Right forelimb (tissue), 1 donor: ENCODE data around the gene ACSM6.
"Not testable (repeated sequence)": the region's sequence is repeated elsewhere in the genome, so short reads cannot be mapped to it uniquely, and the experiment has no call there.

Experiments
- DNase-seq: peaks from one replicate; pipeline ENCODE4 v3.0.0-alpha.2; 2018

Gene ACSM6

DNA sequence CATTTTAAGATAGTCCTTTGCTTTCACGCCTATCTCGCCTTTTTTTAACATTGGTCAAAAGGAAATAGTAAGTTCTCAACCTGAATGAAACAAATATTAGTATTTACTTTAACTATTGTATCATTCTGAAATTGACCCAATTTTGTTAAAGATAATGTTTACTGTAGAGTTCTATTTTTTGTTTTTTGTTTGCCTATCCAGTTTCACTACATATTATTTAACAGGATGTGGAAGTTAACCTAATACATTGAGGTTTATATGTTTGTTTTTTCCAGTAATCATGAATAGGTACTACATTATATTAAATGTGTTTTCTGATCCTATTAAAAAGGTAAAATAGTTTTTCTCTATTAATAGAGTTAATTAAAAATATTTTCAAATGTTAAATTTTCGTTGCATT, 26.5 kb downstream of the ACSM6 start:
- no peak for DNase-seq

DNA sequence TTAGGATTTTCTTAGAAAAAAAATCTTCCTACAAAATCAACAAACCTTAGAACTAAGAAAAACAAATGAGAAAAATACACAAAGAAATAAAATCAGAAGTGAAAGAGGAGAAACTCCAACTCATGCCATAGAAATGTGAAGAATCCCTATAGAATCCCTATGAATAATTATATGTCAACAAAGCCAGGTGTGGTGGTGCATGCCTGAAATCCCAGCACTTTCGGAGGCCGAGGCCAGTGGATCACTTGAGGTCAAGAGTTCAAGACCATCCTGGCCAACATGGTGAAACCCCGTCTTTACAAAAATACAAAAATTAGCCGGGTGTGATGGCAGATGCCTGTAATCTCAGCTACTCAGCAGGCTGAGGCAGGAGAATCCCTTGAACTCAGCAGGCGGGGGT, 27.1 kb downstream of the ACSM6 start:
- no peak for DNase-seq

DNA sequence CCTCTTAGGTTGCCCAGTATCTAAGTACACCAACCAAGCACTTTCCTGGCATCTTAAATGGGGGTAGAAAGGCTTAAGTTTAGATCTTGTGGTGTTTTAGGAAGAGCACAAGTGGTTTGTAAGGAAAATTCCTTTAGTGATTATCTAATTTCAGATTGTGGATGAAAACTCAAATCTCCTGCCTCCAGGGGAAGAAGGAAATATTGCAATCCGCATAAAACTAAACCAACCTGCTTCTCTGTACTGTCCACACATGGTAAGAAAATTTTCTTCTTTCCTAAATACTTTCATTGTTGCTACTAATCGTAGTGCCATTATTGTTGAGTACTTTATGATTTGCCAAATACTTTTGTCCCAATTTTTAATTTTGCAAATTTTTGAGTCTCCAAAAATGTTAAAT, 31.1 kb downstream of the ACSM6 start:
- no peak for DNase-seq

DNA sequence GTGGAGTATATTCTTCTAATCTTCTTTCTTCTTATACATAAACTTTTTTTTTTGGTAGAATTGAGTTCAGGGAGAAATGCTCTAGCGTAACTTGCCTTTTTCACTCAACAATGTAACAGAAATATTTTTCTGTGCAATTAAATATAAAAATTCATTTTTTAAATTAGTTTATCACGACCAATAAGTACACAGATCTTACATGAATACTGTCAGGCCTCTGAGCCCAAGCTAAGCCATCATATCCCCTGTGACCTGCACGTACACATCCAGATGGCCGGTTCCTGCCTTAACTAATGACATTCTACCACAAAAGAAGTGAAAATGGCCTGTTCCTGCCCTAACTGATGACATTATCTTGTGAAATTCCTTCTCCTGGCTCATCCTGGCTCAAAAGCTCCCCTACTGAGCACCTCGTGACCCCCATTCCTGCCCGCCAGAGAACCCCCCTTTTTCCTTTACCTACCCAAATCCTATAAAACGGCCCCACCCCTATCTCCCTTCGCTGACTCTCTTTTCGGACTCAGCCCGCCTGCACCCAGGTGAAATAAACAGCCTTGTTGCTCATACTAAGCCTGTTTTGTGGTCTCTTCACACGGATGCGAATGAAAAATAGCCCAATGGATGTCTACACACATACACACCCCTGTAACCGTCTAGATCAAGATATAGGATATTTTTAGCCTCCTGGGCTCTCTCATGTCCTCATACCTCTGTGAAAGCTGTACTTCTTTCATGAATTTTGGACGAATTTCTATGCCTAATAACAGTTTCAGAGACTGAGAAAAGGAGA, 35.1 kb downstream of the ACSM6 start:
- DNase-seq: not testable (repeated sequence)

DNA sequence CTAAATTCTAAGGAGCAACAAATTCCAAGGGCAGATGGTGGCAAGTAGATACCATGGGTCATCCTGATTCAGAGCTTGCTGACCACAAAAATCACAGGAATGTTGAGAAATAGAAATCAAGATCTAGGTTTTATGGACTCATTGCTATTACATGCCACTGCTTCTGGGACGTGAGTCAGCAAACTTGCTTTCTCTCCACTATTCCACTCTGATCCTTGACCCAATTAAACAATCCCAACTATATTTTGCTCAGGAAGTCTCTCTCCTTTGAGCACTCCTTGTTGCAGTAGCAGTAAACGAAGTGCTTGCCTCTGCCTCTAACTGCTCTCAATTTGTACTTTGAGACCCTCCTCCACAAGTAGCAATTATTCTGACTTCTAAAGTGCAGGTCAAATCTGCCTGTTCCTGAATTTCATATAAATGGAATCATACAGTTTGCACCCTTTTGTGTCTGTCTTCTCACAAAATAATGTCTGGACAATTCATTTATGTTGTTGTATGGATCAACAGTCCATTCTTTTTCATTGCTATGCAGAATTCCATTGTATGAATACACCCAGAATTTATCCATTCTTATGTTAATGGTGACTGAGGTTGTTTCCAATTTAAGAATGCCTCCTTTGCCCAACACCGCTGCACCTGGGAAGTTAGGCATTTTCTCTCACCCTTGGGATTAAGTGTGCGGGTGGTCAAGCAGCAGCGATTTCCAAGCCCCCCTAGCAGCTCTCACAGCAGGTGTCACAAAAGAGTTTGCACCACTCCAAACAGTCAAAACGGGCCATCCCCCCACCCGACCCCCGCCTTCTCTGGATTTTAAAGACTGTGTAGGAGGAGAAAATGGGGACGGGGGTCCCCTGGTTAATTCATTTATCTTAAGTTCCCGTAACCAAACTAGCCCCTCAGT, 35.9 kb downstream of the ACSM6 start:
- DNase-seq: no peak

DNA sequence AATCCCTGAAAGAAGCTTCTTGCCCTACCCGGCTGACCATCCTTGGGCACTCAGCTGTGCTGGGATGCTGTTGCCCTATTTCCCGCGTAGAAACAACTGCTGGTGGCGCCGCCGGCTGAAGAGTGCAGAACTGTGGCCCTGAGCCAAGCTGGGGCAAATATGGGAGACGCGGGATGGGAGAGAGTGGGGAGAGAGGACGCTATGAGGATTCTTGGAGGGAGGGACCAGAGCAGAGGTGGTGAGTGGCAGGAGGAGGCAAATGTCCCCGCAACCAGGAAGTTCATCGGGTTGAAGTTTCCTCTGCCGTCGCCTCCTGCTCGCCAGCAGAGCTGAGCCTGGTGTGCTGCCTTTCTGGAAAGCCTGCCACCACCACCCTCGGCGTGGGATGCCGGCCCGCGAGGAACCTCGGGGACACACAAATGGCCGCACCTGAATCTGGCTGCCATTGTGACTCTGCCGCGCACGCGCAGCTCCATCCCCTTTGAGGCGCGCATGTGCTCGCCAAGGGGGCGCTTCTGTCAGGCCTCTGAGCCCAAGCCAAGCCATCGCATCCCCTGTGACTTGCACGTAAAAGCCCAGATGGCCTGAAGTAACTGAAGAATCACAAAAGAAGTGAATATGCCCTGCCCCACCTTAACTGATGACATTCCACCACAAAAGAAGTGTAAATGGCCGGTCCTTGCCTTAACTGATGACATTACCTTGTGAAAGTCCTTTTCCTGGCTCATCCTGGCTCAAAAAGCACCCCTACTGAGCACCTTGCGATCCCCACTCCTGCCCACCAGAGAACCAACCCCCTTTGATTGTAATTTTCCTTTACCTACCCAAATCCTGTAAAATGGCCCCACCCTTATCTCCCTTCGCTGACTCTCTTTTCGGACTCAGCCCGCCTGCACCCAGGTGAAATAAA, 36.9 kb downstream of the ACSM6 start:
- peak; percentile 64 for DNase-seq

DNA sequence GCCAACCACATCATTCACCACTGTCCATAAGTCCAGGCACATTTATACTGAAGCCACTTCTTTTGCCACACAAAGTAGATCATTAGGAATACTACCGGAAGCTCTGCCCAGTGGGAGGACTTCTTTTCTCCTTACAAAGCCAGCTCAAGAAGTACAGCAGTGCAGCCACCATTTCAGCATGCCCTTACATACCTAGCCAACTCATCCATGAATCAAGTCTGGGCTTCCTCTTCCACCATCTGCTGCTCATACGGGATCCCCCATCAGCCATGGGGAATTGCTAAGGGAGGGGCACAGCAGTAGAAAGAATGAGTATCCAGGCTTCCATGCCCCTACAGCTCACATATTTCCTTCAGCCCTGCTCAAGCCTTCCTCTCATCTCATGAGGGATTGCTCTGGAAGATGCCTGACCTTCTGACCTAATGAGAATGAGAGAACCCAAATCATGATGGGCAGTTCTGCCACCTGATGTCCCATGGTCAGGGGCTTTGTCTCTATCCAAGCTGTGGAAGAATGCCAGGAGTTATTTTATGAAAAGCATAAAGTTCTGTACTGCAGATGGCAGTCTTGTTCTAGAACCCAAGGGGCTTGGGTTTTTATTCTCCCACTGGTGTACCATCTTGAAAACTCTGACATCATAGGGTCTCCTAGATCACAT, 39.5 kb downstream of the ACSM6 start:
- DNase-seq: no peak

DNA sequence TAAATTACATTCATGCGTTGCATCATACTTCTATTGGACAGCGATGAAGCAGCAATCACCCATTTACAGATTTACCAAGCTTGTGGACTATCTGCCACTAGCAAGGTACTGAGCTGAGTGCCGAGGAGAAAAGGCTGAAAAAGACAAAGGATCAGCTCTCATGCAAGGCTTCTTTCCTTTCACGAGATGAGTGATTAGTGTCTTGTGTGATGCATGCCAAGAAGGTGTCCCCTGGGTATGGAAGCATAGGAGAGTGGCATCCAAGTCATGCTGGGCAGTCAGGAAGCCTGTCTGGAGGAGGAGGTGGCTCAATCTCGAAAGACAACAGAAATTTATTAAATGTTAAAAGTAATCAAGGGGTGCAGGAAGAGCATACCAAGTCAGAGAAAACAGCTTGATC, 40.9 kb downstream of the ACSM6 start:
- DNase-seq: no peak

DNA sequence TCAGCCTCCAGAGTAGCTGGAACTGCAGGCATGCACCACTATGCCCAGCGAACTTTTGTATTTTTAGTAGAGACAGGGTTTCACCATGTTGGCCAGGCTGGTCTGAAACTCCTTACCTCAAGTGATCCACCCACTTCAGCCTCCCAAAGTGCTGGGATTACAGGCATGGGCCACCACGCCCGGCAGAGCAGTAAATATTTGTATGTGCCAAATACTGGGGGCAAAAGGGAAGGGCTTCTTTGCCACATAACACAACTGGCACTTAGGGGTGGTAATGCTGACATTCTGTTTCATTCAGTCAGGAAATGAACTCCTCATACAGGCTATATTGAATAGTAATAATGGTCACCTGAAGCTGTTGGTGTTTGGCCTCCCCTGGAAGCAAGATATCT, 41.6 kb downstream of the ACSM6 start:
- DNase-seq: no peak

DNA sequence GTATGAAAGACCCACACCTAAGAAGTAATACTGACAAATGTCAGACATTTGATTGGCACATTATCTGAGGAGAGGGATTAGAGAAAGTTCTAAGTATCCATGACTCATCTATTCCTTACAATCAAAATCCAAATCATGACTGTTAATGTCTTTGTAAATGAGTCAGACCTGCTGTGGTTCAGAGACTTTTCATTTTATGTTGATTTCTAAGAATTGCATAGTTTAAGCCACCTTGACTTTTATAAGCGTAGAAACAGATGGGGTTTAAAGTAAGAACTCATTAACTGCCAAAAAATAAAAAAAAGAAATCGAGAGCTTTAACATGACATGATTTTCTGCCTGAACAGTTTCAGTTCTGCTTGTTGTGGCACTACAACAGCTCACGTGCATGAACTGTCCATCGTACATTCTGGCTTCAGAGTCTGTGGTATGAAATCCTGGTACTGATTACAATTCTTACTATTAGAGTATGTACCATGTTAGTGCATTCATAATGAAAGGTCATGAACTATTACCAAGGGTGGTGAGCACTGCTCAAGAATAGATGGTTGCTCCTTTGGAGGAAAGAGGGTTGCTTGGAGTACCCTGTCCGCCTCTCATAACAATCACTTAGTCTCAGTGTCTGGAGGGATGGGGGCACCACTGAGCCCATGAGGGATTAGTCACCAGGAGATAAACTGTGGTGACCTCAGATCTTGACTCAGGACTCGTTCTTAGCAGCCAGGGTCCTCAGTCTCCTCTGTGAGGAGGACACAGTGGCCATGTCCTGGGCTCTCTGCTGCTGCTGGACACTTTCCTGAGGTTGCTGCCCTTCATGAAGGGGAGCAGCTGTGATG, 42.2 kb downstream of the ACSM6 start:
- no peak for DNase-seq

DNA sequence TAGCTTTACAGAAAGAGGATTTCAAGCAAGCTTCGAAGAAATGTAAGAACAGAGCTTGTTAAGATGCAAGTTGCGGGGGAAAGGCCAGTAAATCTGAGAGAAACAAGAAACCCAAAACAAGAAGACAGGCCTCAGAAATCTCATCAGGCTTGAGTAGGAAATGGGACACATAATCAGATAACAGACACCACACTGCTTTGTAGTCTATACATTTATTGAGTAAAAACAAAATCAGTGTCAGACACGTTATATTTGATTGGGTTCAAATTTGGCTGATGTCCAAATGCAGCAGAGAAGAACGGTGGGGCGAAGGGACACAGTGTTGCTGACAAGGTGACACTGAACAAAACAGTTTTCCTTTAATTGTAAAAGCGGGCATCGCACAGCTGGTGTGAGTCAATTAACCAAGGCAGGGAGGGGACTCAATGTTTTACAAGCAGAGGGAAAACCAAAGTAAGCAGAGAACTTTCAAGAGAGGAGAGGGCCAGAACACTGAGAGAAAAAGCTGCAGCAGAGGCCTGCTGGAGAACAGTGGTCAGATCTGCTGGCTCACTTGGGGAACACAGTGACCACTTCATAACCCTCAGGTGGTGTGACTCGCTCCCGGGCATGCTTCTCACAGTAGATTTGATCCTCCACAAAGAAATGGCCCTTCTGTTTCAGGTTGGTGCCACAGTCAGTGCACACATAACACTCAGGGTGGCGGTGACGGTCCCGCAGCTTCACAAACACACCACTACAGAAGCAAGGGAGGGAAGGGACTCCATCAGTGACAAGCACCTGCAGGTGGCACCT, 43.5 kb downstream of the ACSM6 start:
- DNase-seq: no peak

DNA sequence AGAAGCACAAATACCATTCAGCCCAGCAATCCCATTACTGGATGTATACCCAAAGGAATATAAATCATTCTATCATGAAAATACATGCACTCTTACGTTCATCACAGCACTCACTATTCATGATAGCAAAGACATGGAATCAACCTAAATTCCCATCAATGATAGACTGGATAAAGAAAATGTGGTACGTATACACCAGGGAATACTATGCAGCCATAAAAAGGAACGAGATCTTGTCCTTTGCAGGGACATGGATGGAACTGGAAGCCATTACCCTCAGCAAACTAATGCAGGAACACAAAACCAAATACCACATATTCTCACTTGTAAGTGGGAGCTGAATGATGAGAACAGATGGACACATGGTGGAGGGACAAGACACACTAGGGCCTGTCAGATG, 46.1 kb downstream of the ACSM6 start:
- not testable (repeated sequence) for DNase-seq

DNA sequence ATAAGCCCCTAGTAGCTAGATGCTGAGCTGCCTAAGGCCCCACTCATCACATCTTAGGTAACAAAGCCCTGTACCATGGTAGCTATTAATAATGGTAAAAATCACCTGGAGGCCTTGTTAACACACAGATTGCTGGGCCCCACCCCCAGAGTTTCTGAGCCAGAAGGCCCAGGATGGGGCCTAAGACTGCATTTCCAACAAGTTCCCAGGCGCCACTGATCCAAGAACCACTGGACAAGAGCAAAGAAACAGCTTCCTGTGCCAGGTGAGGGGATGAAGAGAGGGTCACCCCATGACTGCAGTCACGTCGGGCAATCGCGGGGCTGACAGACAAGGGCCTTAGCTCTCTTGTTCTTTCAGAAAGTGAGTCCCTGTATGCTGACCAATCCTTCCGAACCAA, 46.8 kb downstream of the ACSM6 start:
- DNase-seq: no peak

DNA sequence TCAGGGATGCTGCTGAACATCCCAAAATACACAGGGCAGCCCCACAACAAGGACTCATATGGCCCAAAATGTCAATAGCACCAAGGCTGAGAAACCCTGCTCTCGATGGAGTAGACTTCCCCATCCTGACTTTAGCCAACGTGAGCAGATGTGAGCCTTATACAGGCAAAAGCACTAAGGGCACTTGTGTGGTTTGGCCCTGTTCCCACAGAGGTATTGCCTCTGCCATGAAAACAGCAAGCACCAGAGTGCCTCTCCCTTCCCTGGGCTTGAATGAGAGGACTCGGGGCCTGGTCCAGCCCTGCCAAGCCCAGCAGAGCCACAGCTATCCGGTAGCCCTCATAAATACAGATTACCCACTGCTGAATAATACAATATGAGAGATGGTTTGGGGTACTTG, 47.5 kb downstream of the ACSM6 start:
- DNase-seq: no peak

DNA sequence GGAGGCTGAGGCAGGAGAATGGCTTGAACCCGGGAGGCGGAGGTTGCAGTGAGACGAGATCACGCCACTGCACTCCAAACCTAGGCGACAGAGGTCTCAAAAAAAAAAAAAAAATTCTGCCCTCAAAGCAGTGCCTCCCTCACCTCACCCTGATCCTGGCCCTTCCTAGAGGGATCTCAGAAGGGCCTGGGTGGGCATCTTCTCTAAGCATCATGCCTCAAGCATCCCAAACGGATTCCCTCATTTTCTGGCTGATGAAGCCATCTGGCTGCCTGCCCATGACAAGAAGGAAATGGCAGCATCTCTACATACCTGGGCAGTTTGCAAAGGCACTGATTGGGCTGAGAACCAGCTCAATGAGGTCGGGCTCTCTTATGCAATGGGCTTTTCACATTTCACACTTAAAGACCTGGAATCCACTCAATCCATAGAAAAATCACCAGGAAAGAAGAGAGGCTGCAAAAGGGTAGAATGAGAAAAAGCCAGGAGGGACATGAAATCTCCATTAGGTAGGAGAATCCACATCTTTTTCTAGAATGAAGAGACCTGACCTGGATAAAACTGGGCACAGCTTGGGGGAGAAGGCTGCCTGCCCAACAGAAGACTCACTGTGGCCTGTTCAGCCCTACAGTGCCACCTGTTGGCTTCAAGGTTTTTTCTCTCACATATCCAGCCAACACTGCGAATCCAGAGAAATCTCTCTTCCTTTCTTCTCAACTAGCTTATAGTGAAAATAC, 48.7 kb downstream of the ACSM6 start:
- DNase-seq: peak; percentile 64

DNA sequence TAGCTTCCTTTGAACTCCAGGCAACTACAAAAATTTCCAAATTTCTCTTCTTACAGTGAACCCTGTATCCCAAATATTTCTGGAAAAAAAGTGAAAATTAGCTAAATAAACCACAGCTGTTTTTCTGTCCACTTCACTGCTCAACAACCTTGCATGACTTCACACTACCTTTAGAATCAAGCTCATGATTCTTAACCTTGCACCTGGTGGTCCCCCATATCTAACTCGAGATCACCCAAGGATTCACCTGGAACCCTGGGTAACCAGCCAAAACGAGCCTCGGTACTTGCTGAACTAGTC, 49.2 kb downstream of the ACSM6 start:
- DNase-seq: no peak

DNA sequence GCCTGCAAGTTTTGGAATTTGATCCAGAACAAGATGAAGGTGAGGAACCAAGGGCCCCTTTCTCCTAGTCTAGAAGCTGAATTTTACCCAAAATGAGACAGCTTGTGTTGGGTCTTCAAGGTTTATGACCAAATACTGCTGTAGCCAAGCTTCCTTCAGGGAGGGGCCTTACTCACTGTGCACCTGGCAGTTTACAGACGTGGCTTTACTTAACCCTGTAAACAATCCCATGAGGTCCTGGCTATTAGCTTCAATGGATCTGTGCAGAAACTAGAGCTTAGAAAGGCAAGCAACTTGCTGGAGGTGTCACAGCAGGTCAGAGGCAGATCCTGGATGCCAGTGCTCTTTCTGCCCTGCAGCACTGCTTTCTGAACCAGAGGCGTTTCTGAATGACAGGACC, 50.1 kb downstream of the ACSM6 start:
- DNase-seq: no peak

DNA sequence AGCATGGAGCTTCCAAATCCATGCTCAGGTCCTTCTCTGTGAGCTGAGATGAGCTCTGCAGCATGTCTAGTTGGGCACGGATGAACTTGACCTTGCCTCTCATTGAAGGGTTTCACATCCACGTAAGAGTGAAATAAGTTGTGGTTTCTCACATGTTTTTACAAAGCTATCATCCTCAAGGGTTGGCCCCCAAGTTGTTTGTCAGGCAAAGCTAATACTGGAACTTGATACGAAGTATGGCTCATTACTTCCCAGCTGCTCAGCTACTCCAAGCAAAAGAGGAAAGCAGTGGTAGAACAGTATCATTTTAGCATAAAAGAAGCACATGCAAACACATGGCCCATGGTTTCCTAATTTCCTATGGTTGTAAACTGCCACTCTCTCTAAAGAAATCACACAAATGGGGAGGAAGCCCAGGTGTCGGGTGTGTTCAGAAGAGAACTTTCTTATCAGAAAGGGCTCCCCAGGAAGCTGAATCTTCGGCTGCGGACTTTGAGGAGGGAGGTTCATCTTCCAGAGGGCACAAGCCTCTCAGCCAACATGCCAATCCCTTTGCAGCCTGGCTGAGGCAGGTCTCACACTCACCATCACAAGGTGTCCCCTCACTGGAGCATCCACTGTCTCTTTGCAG, 51.5 kb downstream of the ACSM6 start:
- no peak for DNase-seq

DNA sequence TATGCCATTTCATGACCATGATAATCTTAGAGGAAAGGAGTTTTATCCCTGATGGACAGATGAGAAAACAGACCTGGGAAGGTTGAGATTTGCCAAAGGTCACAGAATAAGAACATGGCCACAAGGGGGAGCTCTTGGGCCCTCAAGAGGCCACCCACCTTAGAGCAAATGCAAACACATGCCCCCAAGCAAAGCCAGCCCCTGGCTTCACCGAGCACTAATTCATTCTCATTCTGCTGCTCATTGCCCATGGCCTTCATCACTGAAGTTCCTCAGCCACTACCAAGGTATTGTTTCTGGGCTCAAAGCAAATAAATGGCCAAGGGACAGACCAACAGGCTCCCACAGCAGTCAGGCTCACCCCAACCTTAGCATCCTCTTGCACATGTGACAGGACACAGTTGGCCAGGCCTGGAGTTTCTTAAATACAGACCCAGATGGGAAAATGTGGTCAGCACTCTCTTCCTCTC, 52.6 kb downstream of the ACSM6 start:
- peak; percentile 66 for DNase-seq
